ENCODE results near the gene CRIP1.

DNA sequence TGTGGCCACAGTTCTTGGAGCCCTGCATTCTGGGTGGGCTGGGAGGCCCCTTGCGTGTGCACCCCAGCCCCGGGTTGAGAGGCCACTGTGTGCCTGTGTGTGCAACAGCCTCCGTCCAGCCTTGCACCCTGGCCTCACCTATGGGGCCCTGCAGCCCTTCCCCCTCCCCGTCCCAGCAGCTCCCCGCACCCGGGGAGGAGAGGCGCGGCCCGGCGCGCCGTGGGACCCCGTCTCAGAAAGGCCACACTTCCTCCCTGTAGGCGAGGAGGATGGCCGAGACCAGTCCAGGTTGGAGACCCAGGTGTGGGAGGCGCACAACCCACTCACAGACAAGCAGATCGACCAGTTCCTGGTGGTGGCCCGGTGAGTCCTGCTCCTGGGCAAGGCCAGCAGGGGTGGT, 28.7 kb upstream of the CRIP1 start:
- TF ChIP-seq GATA2 (IDR thresholded peaks at IDR 0.05; ENCODE audit: insufficient read depth, insufficient read length, low read depth, low read length) (no peak), POLR2A (IDR thresholded peaks at IDR 0.05; ENCODE audit: low read depth, low read length) (no peak), EZH2 (IDR thresholded peaks at IDR 0.05; ENCODE audit: borderline replicate concordance, low read depth, low read length, severe bottlenecking) (no peak)
- TF ChIP-seq, protein P1, sequence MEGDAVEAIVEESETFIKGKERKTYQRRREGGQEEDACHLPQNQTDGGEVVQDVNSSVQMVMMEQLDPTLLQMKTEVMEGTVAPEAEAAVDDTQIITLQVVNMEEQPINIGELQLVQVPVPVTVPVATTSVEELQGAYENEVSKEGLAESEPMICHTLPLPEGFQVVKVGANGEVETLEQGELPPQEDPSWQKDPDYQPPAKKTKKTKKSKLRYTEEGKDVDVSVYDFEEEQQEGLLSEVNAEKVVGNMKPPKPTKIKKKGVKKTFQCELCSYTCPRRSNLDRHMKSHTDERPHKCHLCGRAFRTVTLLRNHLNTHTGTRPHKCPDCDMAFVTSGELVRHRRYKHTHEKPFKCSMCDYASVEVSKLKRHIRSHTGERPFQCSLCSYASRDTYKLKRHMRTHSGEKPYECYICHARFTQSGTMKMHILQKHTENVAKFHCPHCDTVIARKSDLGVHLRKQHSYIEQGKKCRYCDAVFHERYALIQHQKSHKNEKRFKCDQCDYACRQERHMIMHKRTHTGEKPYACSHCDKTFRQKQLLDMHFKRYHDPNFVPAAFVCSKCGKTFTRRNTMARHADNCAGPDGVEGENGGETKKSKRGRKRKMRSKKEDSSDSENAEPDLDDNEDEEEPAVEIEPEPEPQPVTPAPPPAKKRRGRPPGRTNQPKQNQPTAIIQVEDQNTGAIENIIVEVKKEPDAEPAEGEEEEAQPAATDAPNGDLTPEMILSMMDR (IDR thresholded peaks at IDR 0.05; ENCODE audit: extremely low read depth in 1 of 2, insufficient read depth in 1 of 2, low read depth in 1 of 2, low read length in 2 of 2): no peak

Measured in endothelial cell of umbilical vein (primary cell).